ENCODE results near the gene LMBRD2. TPM values are rescaled to one million over a fixed set of nuclear protein-coding genes. Genes with fewer than 3 reads are reported as not detected.

The LMBRD2 gene
- 3.3 and 3.9 TPM in 2 replicates for total RNA-seq

DNA sequence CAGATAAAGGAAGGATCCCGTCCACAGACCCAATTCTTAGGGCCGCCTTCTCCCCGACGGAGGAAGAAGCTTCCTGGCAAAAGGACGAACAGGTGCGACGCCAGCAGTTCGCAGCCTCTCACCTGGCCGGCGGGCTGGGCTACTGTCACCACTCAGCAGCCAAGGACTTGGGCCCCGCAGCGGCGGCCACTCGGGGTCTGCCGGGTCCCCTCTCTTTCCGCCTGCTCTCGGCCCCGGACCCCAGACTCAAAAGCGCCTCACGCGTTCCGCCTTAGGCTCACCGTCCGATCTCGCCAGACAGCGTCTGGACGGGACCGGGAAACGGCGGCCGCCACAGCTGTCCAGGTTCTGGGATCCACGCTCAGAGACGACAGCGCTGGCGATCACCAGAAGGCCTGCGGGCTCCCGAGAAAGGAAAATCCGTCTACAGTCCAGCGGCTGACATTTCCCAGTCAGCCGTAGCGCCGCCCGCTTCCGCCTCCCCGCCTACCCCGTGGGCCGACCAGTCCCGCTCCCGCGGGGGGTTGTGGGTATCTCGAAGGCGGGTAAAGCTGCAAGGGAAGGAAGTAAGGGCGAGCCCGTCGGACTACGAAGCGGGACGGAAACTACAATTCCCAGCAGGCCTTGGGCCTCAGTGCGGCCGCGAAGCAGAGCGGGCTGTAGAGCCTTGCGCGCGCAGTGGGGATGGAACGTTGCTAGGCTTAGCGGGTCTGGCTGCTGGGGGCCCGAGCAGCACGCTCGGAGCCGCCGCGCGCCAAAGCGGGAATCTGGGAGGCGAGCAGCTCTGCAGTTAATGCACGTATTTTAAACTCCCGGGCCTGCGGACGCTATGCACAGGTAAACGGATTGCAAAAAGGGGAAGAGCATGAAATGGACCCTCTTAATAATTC, at the start of gene LMBRD2, which contains the start of gene SKP2:
LMBRD2 (minus strand) TSS at position 454 of the 890 bp plus-strand sequence. CDS start 8,538 bp downstream, outside the sequence.
SKP2 (plus strand) TSS at position 678 of the 890 bp plus-strand sequence; CDS start at position 830, 152 bp downstream.

DNA sequence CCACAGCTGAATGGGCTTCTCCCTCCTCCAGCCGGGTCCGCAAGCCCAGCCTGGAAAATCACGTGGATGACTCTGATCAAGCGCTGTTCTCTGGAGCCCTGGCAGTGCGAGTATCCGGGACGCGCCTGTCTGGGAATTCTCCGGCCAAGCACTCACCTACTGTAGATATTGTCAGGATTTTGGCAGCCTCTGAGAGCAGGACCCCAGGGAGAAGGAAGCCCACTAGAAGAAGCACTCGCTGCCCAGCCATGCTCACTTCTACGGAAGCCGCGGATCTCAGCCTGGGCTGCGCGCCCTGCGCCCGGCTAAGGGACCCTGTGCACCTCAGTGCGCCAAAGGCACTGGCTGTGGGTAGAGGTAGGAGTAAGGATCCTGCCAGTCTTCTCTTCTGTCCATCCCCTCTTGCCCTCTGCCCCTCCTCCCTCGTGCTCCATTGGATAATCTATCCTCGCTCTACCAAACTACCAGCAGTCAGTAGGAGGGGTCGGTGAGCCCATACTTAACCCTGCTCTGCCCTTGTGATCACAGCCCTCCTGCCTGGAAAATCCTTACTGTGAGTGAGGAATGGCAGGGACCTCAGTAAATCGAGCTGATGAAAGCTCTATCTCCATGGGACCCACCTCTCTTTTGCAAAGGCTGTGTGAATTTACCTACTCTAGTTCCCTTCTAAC, 85.0 kb downstream of the LMBRD2 start, which contains the start of gene UGT3A2:
UGT3A2 (minus strand) TSS at position 343 of the 671 bp plus-strand sequence; CDS start at position 250, 93 bp downstream.

Other genes starting within 250 kb of the LMBRD2 start
- gene CAPSL, start 213.3 kb downstream of the LMBRD2 start, total RNA-seq = not detected in 2 replicates
- gene UGT3A1, start 160.5 kb downstream of the LMBRD2 start, total RNA-seq = not detected in 2 replicates
- gene UGT3A2, start 85.0 kb downstream of the LMBRD2 start, total RNA-seq = 0.08 and 0.30 TPM in 2 replicates
- 27.9 and 48.9 TPM in 2 replicates for gene SKP2, start 224 bp upstream of the LMBRD2 start, total RNA-seq
- gene NADK2, start 90.0 kb upstream of the LMBRD2 start, total RNA-seq = 18.6 and 19.9 TPM in 2 replicates
- not detected in 2 replicates for gene RANBP3L, start 150.0 kb upstream of the LMBRD2 start, total RNA-seq